Vagina (tissue), 2 donors: ENCODE results near the gene FAM241A.

Experiments used
- POLR2A ChIP-seq, 2 donors: fragments of 450-650 bp; IDR thresholded peaks; one replicate each; pipeline ENCODE4 v1.6.1; 2017; ENCODE audit warnings: antibody characterized with exemption in 2 of 2, mild to moderate bottlenecking in 2 of 2, moderate library complexity in 2 of 2
- POLR2AphosphoS5 ChIP-seq, 2 donors: sonication (generic); formaldehyde crosslinking; IDR thresholded peaks; one replicate each; pipeline ENCODE4 v1.9.0; 2017; ENCODE audit warnings: antibody characterized with exemption in 2 of 2, mild to moderate bottlenecking in 2 of 2, low read depth in 1 of 2; ENCODE audit not compliant: insufficient read depth in 1 of 2

GRCh38 chr4:112150920-112151319 is 5.7 kb downstream of the FAM241A start:
- TF ChIP-seq POLR2AphosphoS5 (IDR thresholded peaks at IDR 0.05; ENCODE audit: insufficient read depth in 1 of 2, low read depth in 1 of 2) (no peak), POLR2A (IDR thresholded peaks at IDR 0.05) (no peak)
